ENCODE data around the gene ANKRD44.

DNA sequence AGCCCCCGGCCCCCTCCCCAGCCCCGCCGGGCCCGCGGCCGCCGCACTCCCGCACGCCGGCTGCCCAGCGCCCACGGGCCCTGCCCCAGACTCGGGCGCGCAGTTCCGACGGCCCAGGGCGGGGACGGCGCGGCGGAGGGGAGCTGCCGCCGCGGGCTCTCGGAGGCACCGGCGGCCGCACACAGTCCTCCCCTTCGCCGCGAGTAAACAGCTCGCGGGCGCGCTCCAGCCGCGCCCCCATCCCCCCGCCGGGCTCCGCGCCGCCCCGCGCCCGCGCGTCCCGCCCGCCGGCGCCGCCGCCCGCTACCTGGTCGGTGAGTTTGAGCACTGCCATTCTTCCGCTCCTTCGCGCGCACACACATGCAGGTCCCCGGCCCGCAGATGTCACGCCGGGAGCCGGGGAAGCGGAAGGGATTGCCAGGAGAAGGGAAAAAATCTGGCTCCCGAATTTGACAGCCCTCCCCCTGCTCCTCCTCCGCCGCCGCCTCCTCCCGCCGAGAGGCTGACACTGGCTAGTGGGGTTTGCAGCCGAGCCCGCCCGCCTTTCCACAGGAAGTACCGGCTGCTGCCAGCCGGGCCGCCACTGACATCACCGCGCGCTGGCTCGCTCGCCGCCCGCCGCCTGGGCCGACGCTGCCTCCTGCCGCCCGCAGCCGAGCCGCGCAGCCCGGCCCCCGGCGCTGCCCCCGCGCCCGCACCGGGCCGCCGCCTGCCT is at the start of gene ANKRD44:
- TF ChIP-seq GATA2 (IDR thresholded peaks at IDR 0.05; ENCODE audit: low read depth, low read length) (no peak), GATA3 (IDR thresholded peaks at IDR 0.05; ENCODE audit: low read depth, low read length) (no peak)
